Body of pancreas (tissue), 4 donors: ENCODE results near the gene MRFAP1L1. TPM values are rescaled to one million over a fixed set of nuclear protein-coding genes. Genes with fewer than 3 reads are reported as not detected.

Experiments
- ATAC-seq: fragments of 150-250 bp; one replicate; pipeline ENCODE4 v1.9.1; 2016
- DNase-seq, 4 donors: peaks; one replicate each; pipeline ENCODE4 v3.0.0-alpha.2; 2019
- H3K27ac ChIP-seq, 4 donors: fragments of 200-600 bp; sonication (generic); 1 replicate in 3 of 4; 2 replicates in 1 of 4; pipeline versions ENCODE4 v1.5.1 to v1.6.1; 2016 to 2019; ENCODE audit warnings: mild to moderate bottlenecking in 1 of 4, mixed read lengths in 1 of 4, moderate library complexity in 1 of 4
- H3K27me3 ChIP-seq, 2 donors: fragments of 200-600 bp; sonication (generic); one replicate each; pipeline ENCODE4 v1.6.0; 2016; ENCODE audit warnings: mild to moderate bottlenecking in 1 of 2
- H3K36me3 ChIP-seq, 2 donors: fragments of 200-600 bp; sonication (generic); replicated peaks in 1 of 2; 2 replicates each; pipeline ENCODE4 v1.5.1; 2016; ENCODE audit warnings: low read depth in 2 of 2; ENCODE audit not compliant: insufficient read depth in 1 of 2
- H3K4me1 ChIP-seq: fragments of 200-600 bp; sonication (generic); one replicate; pipeline ENCODE4 v1.6.0; 2016
- H3K4me3 ChIP-seq, 2 donors: fragments of 200-600 bp; sonication (generic); 1 replicate in 1 of 2; 2 replicates in 1 of 2; pipeline ENCODE4 v1.5.1; 2016 to 2019
- H3K9me3 ChIP-seq, 3 donors: fragments of 200-600 bp; sonication (generic); 1 replicate in 2 of 3; 2 replicates in 1 of 3; pipeline ENCODE4 v1.5.1; 2016
- CTCF ChIP-seq, 7 experiments: fragments of 450-650 bp in 4 of 7; fragments of 200-600 bp in 3 of 7; sonication (generic) in 3 of 7; IDR thresholded peaks; one replicate each; pipeline ENCODE4 v1.5.1; 2016 to 2019; ENCODE audit warnings: antibody characterized with exemption in 7 of 7
- POLR2A ChIP-seq, 3 donors: fragments of 450-650 bp; IDR thresholded peaks; one replicate each; pipeline ENCODE4 v1.6.1; 2016; ENCODE audit warnings: antibody characterized with exemption in 3 of 3, mild to moderate bottlenecking in 2 of 3
- WGBS, 2 donors: methylation state at CpG; one replicate each; pipeline ENCODE4 v1.1.5; 2017; 5-methylcytosine and 5-hydroxymethylcytosine counted together
- intact Hi-C: fragments of 100-400 bp; cut with DNase I; formaldehyde crosslinking; loops from one replicate; pipeline ENCODE4 v1.15.1; 2023
- total RNA-seq, 2 donors: library from RNA; depleted of rRNA; stranded (reverse); fragments of >200 nt; gene quantifications; one replicate each; pipeline ENCODE4 v1.1.0, GENCODE V29; 2016

Gene MRFAP1L1
- total RNA-seq, 2 donors from 2014 or later: 34.3 to 44.1 TPM

GRCh38 chr4:6731318-6731675, 21.6 kb upstream of the MRFAP1L1 start:
- Histone ChIP-seq H3K27ac (no peak overlapping the region), H3K4me1 (no peaks in the 10 kb centered on the region), H3K27me3 (no peaks in the 10 kb centered on the region), H3K9me3 (no peaks in the 10 kb centered on the region), H3K4me3 (no peak overlapping the region), H3K36me3 (no peaks in the 10 kb centered on the region)
- no peak for TF ChIP-seq CTCF (IDR thresholded peaks at IDR 0.05)
- no peak for TF ChIP-seq POLR2A (IDR thresholded peaks at IDR 0.05)
- intact Hi-C loops: no loop called here
- DNase-seq: no peak
- WGBS, 2 donors: 83 to 91% methylated on average over 4 to 8 of the region's 8 CpGs
- no peak for ATAC-seq

- WGBS, 2 donors: 48 to 73% methylated on average over 8 to 20 of the region's 20 CpGs
- DNase-seq: no peak
- no peak overlapping the region for H3K27ac ChIP-seq
These were observed 21.1 kb upstream of the MRFAP1L1 start for GRCh38 chr4:6730603-6731317.

GRCh38 chr4:6728320-6729029, 18.8 kb upstream of the MRFAP1L1 start:
- no peak for ATAC-seq
- intact Hi-C loops: loop anchor here (5.0 kb wide), 1 partner anchor 144 kb away; no protein-coding TSS in a partner anchor
- Histone ChIP-seq H3K36me3 (no peaks in the 10 kb centered on the region), H3K27me3 (no peaks in the 10 kb centered on the region), H3K9me3 (no peaks in the 10 kb centered on the region), H3K27ac (no peak overlapping the region), H3K4me1 (no peaks in the 10 kb centered on the region), H3K4me3 (no peak overlapping the region)
- no peak for TF ChIP-seq POLR2A (IDR thresholded peaks at IDR 0.05)
- TF ChIP-seq CTCF (IDR thresholded peaks at IDR 0.05): no peak
- DNase-seq: no peak
- WGBS, 2 donors: 83 to 91% methylated on average over 14 to 15 of the region's 15 CpGs

More at GRCh38 chr4:6730603-6731317, 21.1 kb upstream of the MRFAP1L1 start:
- ATAC-seq: no peak
- intact Hi-C loops: no loop called here
- H3K9me3 ChIP-seq: no peaks in the 10 kb centered on the region
- no peak overlapping the region for H3K4me3 ChIP-seq
- TF ChIP-seq POLR2A (IDR thresholded peaks at IDR 0.05) (no peak), CTCF (IDR thresholded peaks at IDR 0.05) (no peak)
- H3K27me3 ChIP-seq: no peaks in the 10 kb centered on the region
- H3K4me1 ChIP-seq: no peaks in the 10 kb centered on the region
- no peaks in the 10 kb centered on the region for H3K36me3 ChIP-seq

- Histone ChIP-seq H3K4me3 (no peak overlapping the region), H3K4me1 (no peaks in the 10 kb centered on the region), H3K27me3 (no peaks in the 10 kb centered on the region), H3K27ac (no peak overlapping the region), H3K36me3 (no peaks in the 10 kb centered on the region), H3K9me3 (no peaks in the 10 kb centered on the region)
- ATAC-seq: no peak
- WGBS, 2 donors: 68 to 73% methylated on average over 3 of the region's 3 CpGs
- no peak for TF ChIP-seq CTCF (IDR thresholded peaks at IDR 0.05)
- TF ChIP-seq POLR2A (IDR thresholded peaks at IDR 0.05): no peak
- intact Hi-C loops: loop anchor here (5.0 kb wide), 1 partner anchor 144 kb away; no protein-coding TSS in a partner anchor
- DNase-seq: no peak
These were observed 18.2 kb upstream of the MRFAP1L1 start for GRCh38 chr4:6727943-6728250.
